Esophagus squamous epithelium (tissue), 5 donors: Measurements from ENCODE around the gene SLC1A2. TPM values are rescaled to one million over a fixed set of nuclear protein-coding genes. Genes with fewer than 3 reads are reported as not detected.

Experiments
- DNase-seq: peaks from one replicate; lab custom pipeline; 2025; lab: John Stamatoyannopoulos, UW
- H3K27ac ChIP-seq, 4 donors: fragments of 200-600 bp; sonication (generic); one replicate each; pipeline ENCODE4 v1.5.1; 2016 to 2019; ENCODE audit warnings: mild to moderate bottlenecking in 1 of 4
- H3K27me3 ChIP-seq, 4 donors: fragments of 200-600 bp; sonication (generic); 1 replicate in 3 of 4; 2 replicates in 1 of 4; pipeline versions ENCODE4 v1.5.1 to v1.6.0; 2017 to 2021; ENCODE audit warnings: antibody characterized with exemption in 1 of 4
- H3K36me3 ChIP-seq, 3 donors: fragments of 200-600 bp; sonication (generic); one replicate each; pipeline ENCODE4 v1.5.1; 2016 to 2019
- H3K4me1 ChIP-seq, 3 donors: fragments of 200-600 bp; sonication (generic); one replicate each; pipeline ENCODE4 v1.5.1; 2017 to 2019
- H3K4me3 ChIP-seq, 4 donors: fragments of 200-600 bp; sonication (generic); 1 replicate in 3 of 4; 2 replicates in 1 of 4; pipeline ENCODE4 v1.5.1; 2016 to 2019; ENCODE audit warnings: mild to moderate bottlenecking in 2 of 4, moderate library complexity in 1 of 4
- H3K9me3 ChIP-seq, 3 donors: fragments of 200-600 bp; sonication (generic); one replicate each; pipeline ENCODE4 v1.5.1; 2016 to 2019
- CTCF ChIP-seq, 6 experiments: fragments of 450-650 bp in 4 of 6; fragments of 200-600 bp in 2 of 6; sonication (generic) in 2 of 6; IDR thresholded peaks; one replicate each; pipeline ENCODE4 v1.5.1; 2016 to 2019; ENCODE audit warnings: antibody characterized with exemption in 6 of 6, mild to moderate bottlenecking in 4 of 6, moderate library complexity in 4 of 6
- POLR2A ChIP-seq, 4 donors: fragments of 450-650 bp; IDR thresholded peaks; one replicate each; pipeline ENCODE4 v1.6.1; 2017; ENCODE audit warnings: antibody characterized with exemption in 4 of 4, mild to moderate bottlenecking in 4 of 4, moderate library complexity in 3 of 4
- WGBS, 2 donors: methylation state at CpG; one replicate each; pipeline ENCODE4 v1.1.5; 2018; 5-methylcytosine and 5-hydroxymethylcytosine counted together
- intact Hi-C: fragments of 100-400 bp; cut with DNase I; formaldehyde crosslinking; loops from one replicate; pipeline ENCODE4 v1.15.0; 2022
- total RNA-seq, 4 donors: library from RNA; depleted of rRNA; stranded (reverse); fragments of >200 nt; gene quantifications; one replicate each; pipeline ENCODE4 v1.1.0, GENCODE V29; 2016
- donor health status: DM: yes; HTN: yes; CAD: no.

SLC1A2 gene
- total RNA-seq, 4 donors from 2014 or later, result 0.04 to 0.61 (median 0.19) TPM; not detected in 1

DNA sequence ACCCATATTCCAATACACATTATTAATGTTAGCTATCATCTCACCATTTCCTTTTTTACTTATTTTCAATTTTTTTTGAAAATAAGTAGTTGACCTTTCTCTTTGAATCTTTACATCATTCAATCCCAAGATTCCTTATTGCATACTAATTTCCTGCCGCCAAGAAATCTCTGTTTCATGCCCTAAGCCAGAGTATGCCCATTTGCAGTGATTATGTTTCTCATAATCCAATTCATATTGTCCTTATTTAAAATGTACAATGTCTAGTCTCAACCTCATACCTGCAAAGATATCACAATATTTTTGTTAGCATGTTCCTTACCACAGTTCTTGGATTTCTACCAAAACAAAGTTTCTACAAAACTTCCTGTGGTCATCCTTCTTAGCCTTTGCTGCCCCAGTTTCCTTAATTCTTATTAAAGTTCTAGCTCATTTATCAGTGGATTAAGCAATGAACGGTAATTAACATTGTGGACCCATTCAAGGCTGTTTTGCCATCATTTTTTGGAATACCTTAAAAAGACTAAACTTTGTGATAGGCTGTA lies 205.1 kb downstream of the SLC1A2 start:
- H3K4me1 ChIP-seq, result peaks cover 0 to 66% (median 41%) of the 10 kb centered on the region in 3 donors

DNA sequence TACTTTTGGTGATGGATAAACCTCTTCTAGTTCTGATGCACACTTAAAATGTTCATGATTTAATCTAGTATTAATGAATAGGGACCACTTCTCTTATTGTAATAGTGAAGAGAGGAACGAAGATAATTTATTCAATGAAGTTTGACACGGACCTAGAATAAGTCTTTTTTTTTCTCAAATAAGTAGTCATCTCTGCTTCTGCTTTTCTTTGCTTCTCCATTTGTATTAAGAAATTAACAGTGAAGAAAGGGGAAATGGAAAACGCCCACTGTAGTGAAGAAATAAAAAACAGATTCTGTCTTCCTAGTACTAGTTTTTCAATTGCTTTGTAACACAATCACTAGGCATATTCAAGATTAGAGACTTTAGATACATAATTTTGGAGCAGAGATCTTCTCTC lies 207.4 kb downstream of the SLC1A2 start:
- WGBS, 2 donors, result 70 to 75% methylated on average over 3 of the region's 3 CpGs
- TF ChIP-seq CTCF (IDR thresholded peaks at IDR 0.05) (no peak), POLR2A (IDR thresholded peaks at IDR 0.05) (no peak)

More for the DNA sequence above, 205.1 kb downstream of the SLC1A2 start:
- 72 to 78% methylated on average over 2 of the region's 2 CpGs for WGBS, 2 donors
- Histone ChIP-seq H3K27ac (peak overlapping the region in 2 of 4 donors; percentile 11 to 19), H3K36me3 (peaks cover 0 to 97% (median 8%) of the 10 kb centered on the region in 3 donors), H3K4me3 (no peak overlapping the region), H3K9me3 (peaks cover 0 to 5% (median 0%) of the 10 kb centered on the region in 3 donors), H3K27me3 (no peaks in the 10 kb centered on the region)
- intact Hi-C loops, result no loop called here
- TF ChIP-seq POLR2A (IDR thresholded peaks at IDR 0.05), result no peak
- TF ChIP-seq CTCF (IDR thresholded peaks at IDR 0.05), result no peak
- no peak for DNase-seq

GRCh38 chr11:35210876-35211546 lies 208.3 kb downstream of the SLC1A2 start:
- Histone ChIP-seq H3K36me3 (peaks cover 0 to 98% (median 11%) of the 10 kb centered on the region in 3 donors), H3K4me1 (peaks cover 0 to 40% (median 26%) of the 10 kb centered on the region in 3 donors), H3K27ac (no peak overlapping the region), H3K9me3 (peaks cover 0 to 5% (median 0%) of the 10 kb centered on the region in 3 donors), H3K4me3 (no peak overlapping the region), H3K27me3 (no peaks in the 10 kb centered on the region)
- WGBS, 2 donors, result 80 to 84% methylated on average over 3 of the region's 3 CpGs
- no peak for DNase-seq
- TF ChIP-seq CTCF (IDR thresholded peaks at IDR 0.05) (no peak), POLR2A (IDR thresholded peaks at IDR 0.05) (no peak)
- intact Hi-C loops, result no loop called here

More for the DNA sequence above, 207.4 kb downstream of the SLC1A2 start:
- intact Hi-C loops, result no loop called here
- Histone ChIP-seq H3K4me3 (no peak overlapping the region), H3K27ac (peak overlapping the region in 2 of 4 donors; percentile 53 to 56), H3K4me1 (peaks cover 0 to 50% (median 35%) of the 10 kb centered on the region in 3 donors), H3K9me3 (peaks cover 0 to 5% (median 0%) of the 10 kb centered on the region in 3 donors), H3K27me3 (no peaks in the 10 kb centered on the region), H3K36me3 (peaks cover 0 to 98% (median 10%) of the 10 kb centered on the region in 3 donors)
- no peak for DNase-seq

- intact Hi-C loops, result no loop called here
Measured at GRCh38 chr11:35208795-35209194, 210.6 kb downstream of the SLC1A2 start.

More at GRCh38 chr11:35208795-35209194, 210.6 kb downstream of the SLC1A2 start:
- H3K4me3 ChIP-seq, result no peak overlapping the region
- H3K27ac ChIP-seq, result no peak overlapping the region
- H3K27me3 ChIP-seq, result no peaks in the 10 kb centered on the region
- H3K9me3 ChIP-seq, result peaks cover 0 to 5% (median 0%) of the 10 kb centered on the region in 3 donors
- H3K36me3 ChIP-seq, result peaks cover 0 to 100% (median 21%) of the 10 kb centered on the region in 3 donors
- no peak for DNase-seq
- TF ChIP-seq CTCF (IDR thresholded peaks at IDR 0.05), result no peak
- no peak for TF ChIP-seq POLR2A (IDR thresholded peaks at IDR 0.05)
- WGBS, 2 donors, result 67 to 70% methylated on average over 4 of the region's 4 CpGs
- peaks cover 0 to 18% (median 9%) of the 10 kb centered on the region in 3 donors for H3K4me1 ChIP-seq
